Gastroesophageal sphincter (tissue), 4 donors: ENCODE results near the gene LSS. TPM values are rescaled to one million over a fixed set of nuclear protein-coding genes. Genes with fewer than 3 reads are reported as not detected.

Source experiments
- ATAC-seq: fragments of 150-250 bp; one replicate; pipeline ENCODE4 v1.9.1; 2016; ENCODE audit warnings: mild to moderate bottlenecking, moderate library complexity
- H3K27ac ChIP-seq, 4 donors: fragments of 200-600 bp; sonication (generic) in 3 of 4; 1 replicate in 3 of 4; 2 replicates in 1 of 4; pipeline ENCODE4 v1.5.1; 2016 to 2019
- H3K27me3 ChIP-seq: fragments of 200-600 bp; sonication (generic); one replicate; pipeline ENCODE4 v1.5.1; 2019
- H3K36me3 ChIP-seq, 2 donors: fragments of 200-600 bp; sonication (generic); one replicate each; pipeline ENCODE4 v1.5.1; 2019; ENCODE audit warnings: control low read depth in 1 of 2
- H3K4me1 ChIP-seq, 3 donors: fragments of 200-600 bp; sonication (generic); 1 replicate in 2 of 3; 2 replicates in 1 of 3; pipeline ENCODE4 v1.5.1; 2016 to 2019; ENCODE audit warnings: control low read depth in 2 of 3
- H3K4me3 ChIP-seq, 2 donors: fragments of 200-600 bp; sonication (generic); one replicate each; pipeline ENCODE4 v1.5.1; 2019; ENCODE audit warnings: mild to moderate bottlenecking in 1 of 2, moderate library complexity in 1 of 2
- H3K9me3 ChIP-seq, 3 donors: fragments of 200-600 bp; sonication (generic); one replicate each; pipeline ENCODE4 v1.5.1; 2017 to 2019; ENCODE audit warnings: control low read depth in 2 of 3
- CTCF ChIP-seq, 4 experiments: fragments of 200-600 bp in 2 of 4; fragments of 450-650 bp in 2 of 4; sonication (generic) in 1 of 4; IDR thresholded peaks; one replicate each; pipeline ENCODE4 v1.5.1; 2017 to 2019; ENCODE audit warnings: antibody characterized with exemption in 4 of 4, mild to moderate bottlenecking in 2 of 4, moderate library complexity in 2 of 4
- EP300 ChIP-seq: sonication (generic); formaldehyde crosslinking; IDR thresholded peaks from one replicate; pipeline ENCODE4 v1.6.1; 2017; ENCODE audit warnings: antibody characterized with exemption, mild to moderate bottlenecking
- POLR2A ChIP-seq, 2 donors: fragments of 450-650 bp; IDR thresholded peaks; one replicate each; pipeline ENCODE4 v1.6.1; 2017; ENCODE audit warnings: antibody characterized with exemption in 2 of 2, mild to moderate bottlenecking in 2 of 2, moderate library complexity in 1 of 2
- POLR2AphosphoS5 ChIP-seq: sonication (generic); formaldehyde crosslinking; IDR thresholded peaks from one replicate; pipeline ENCODE4 v1.6.1; 2017; ENCODE audit warnings: antibody characterized with exemption
- WGBS, 2 donors: methylation state at CpG; one replicate each; pipeline ENCODE4 v1.1.5; 2018; ENCODE audit warnings: low coverage in 1 of 2; 5-methylcytosine and 5-hydroxymethylcytosine counted together
- total RNA-seq, 4 donors: library from RNA; depleted of rRNA; stranded (reverse); fragments of >200 nt; gene quantifications; one replicate each; pipeline ENCODE4 v1.1.0, GENCODE V29; 2016

The LSS gene
- total RNA-seq, 4 donors from 2014 or later: 57.7 to 104 (median 85.7) TPM

GRCh38 chr21:46220847-46221246 is 7.7 kb downstream of the LSS start:
- ATAC-seq: no peak
- Histone ChIP-seq H3K4me3 (no peak overlapping the region), H3K4me1 (peaks cover 0 to 19% (median 0%) of the 10 kb centered on the region in 3 donors), H3K9me3 (no peaks in the 10 kb centered on the region), H3K27ac (no peak overlapping the region), H3K27me3 (no peaks in the 10 kb centered on the region), H3K36me3 (peaks cover 0 to 71% of the 10 kb centered on the region in 2 donors)
- WGBS, 2 donors: 86 to 91% methylated on average over 8 of the region's 8 CpGs
- TF ChIP-seq CTCF (IDR thresholded peaks at IDR 0.05) (no peak), POLR2A (IDR thresholded peaks at IDR 0.05) (no peak), EP300 (no peak), POLR2AphosphoS5 (no peak)

- no peaks in the 10 kb centered on the region for H3K27me3 ChIP-seq
- no peak overlapping the region for H3K27ac ChIP-seq
- WGBS, 2 donors: 91 to 100% methylated on average over 2 to 10 of the region's 13 CpGs
- H3K36me3 ChIP-seq: peaks cover 0 to 76% of the 10 kb centered on the region in 2 donors
- no peak overlapping the region for H3K4me3 ChIP-seq
- peaks cover 0 to 16% (median 0%) of the 10 kb centered on the region in 3 donors for H3K4me1 ChIP-seq
- TF ChIP-seq CTCF (IDR thresholded peaks at IDR 0.05): no peak
- no peak for TF ChIP-seq EP300
- no peak for TF ChIP-seq POLR2A (IDR thresholded peaks at IDR 0.05)
- no peak for TF ChIP-seq POLR2AphosphoS5
- no peaks in the 10 kb centered on the region for H3K9me3 ChIP-seq
- no peak for ATAC-seq
Measured at GRCh38 chr21:46220275-46220810, 8.2 kb downstream of the LSS start.

GRCh38 chr21:46219591-46220239 is 8.9 kb downstream of the LSS start:
- 86 to 90% methylated on average over 1 to 2 of the region's 13 CpGs for WGBS, 2 donors
- Histone ChIP-seq H3K4me3 (no peak overlapping the region), H3K4me1 (peaks cover 0 to 9% (median 0%) of the 10 kb centered on the region in 3 donors), H3K9me3 (no peaks in the 10 kb centered on the region), H3K27me3 (no peaks in the 10 kb centered on the region), H3K36me3 (peaks cover 0 to 82% of the 10 kb centered on the region in 2 donors), H3K27ac (no peak overlapping the region)
- ATAC-seq: peak; percentile 13
- TF ChIP-seq POLR2AphosphoS5: no peak
- TF ChIP-seq CTCF (IDR thresholded peaks at IDR 0.05): no peak
- TF ChIP-seq POLR2A (IDR thresholded peaks at IDR 0.05): no peak
- no peak for TF ChIP-seq EP300

DNA sequence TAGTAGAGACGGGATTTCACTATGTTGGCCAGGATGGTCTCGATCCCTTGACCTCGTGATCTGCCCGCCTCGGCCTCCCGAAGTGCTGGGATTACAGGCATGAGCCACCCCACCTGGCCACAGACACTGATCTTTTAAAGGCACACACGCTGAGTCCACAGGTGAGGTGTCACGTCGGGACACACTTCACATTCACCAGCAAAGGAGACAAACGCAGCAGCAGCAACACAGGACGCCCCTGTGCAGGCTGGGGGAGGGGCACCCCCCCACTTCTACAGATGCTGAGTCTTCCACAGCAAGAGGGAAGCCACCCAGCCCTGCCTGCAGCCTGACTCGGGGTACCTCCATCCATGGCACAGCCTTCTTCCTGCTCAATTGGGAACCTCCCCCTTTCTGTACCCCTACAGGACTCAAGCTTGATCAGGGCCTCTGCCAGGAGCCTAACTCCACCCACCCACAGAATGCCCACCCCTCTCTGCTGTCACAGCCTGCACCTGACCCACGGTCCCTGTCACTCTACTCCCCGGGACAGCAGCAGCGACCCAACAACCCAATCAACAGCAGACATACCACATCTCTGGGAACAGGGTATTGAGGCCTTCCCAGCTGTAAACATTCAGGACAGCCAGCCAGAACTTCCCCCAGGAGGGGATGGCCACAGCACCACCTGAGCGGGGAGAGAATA is 9.5 kb downstream of the LSS start:
- peaks cover 0 to 5% (median 0%) of the 10 kb centered on the region in 3 donors for H3K4me1 ChIP-seq
- no peak for ATAC-seq
- H3K9me3 ChIP-seq: no peaks in the 10 kb centered on the region
- H3K4me3 ChIP-seq: no peak overlapping the region
- H3K36me3 ChIP-seq: peaks cover 0 to 89% of the 10 kb centered on the region in 2 donors
- H3K27me3 ChIP-seq: no peaks in the 10 kb centered on the region
- H3K27ac ChIP-seq: no peak overlapping the region
- 88% methylated on average over 4 of the region's 16 CpGs; no CpG with 5 or more reads in 1 of the 2 donors for WGBS, 2 donors
- no peak for TF ChIP-seq POLR2AphosphoS5
- TF ChIP-seq POLR2A (IDR thresholded peaks at IDR 0.05): no peak
- no peak for TF ChIP-seq EP300
- no peak for TF ChIP-seq CTCF (IDR thresholded peaks at IDR 0.05)
